SKM-1 (cell line): ENCODE results near the gene SCGB1C1.

ENCODE experiments used
- DNase-seq: peaks from one replicate; lab custom pipeline; 2025; ENCODE audit not compliant: unreplicated experiment; lab: John Stamatoyannopoulos, UW

The SCGB1C1 gene

GRCh38 chr11:204587-205109 lies 11.8 kb downstream of the SCGB1C1 start:
- DNase-seq: no peak

GRCh38 chr11:205221-206001 lies 12.5 kb downstream of the SCGB1C1 start:
- DNase-seq: no peak

GRCh38 chr11:206002-206384 lies 13.1 kb downstream of the SCGB1C1 start:
- no peak for DNase-seq

- no peak for DNase-seq
These were observed 13.8 kb downstream of the SCGB1C1 start for GRCh38 chr11:206526-207207.

GRCh38 chr11:207208-207862 lies 14.5 kb downstream of the SCGB1C1 start, which contains the start of the genes BET1L and RIC8A:
BET1L (minus strand) TSS chr11:207399; CDS start chr11:207321, 78 bp downstream.
RIC8A (plus strand) TSS chr11:207708; CDS start chr11:208855, 1,147 bp downstream.
- DNase-seq: peak; percentile 89

GRCh38 chr11:207863-208180 lies 14.9 kb downstream of the SCGB1C1 start:
- no peak for DNase-seq

GRCh38 chr11:208181-208916 lies 15.5 kb downstream of the SCGB1C1 start:
- DNase-seq: peak; percentile 13

- no peak for DNase-seq
These were observed 16.0 kb downstream of the SCGB1C1 start for GRCh38 chr11:208917-209260.

GRCh38 chr11:209275-210121 lies 16.6 kb downstream of the SCGB1C1 start:
- no peak for DNase-seq

- DNase-seq: no peak
These were observed 17.4 kb downstream of the SCGB1C1 start for GRCh38 chr11:210122-210802.

- no peak for DNase-seq
These were observed 17.9 kb downstream of the SCGB1C1 start for GRCh38 chr11:210803-211180.

GRCh38 chr11:211295-211694 lies 18.4 kb downstream of the SCGB1C1 start:
- no peak for DNase-seq

GRCh38 chr11:211741-212140 lies 18.9 kb downstream of the SCGB1C1 start:
- no peak for DNase-seq

GRCh38 chr11:212150-213100 lies 19.5 kb downstream of the SCGB1C1 start:
- no peak for DNase-seq

- DNase-seq: no peak
These were observed 20.2 kb downstream of the SCGB1C1 start for GRCh38 chr11:213111-213510.

GRCh38 chr11:214083-214482 lies 21.2 kb downstream of the SCGB1C1 start:
- no peak for DNase-seq

GRCh38 chr11:215581-216037 lies 22.7 kb downstream of the SCGB1C1 start:
- DNase-seq: no peak
